ENCODE measurements around the gene OR10V1.

DNA sequence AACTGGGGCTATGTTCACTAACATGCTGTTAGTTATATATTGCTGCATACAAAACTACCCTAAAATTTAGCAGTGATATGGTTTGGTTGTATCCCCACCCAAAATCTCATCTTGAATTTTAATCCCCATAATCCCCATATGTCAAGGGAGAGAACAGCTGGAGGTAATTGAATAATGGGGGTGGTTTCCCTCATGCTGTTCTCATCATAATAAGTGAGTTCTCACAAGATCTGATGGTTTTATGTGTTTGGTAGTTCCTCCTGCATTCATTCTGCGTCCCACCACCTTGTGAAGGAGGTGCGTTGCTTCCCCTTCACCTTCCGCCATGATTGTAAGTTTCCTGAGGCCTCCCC is 34.9 kb downstream of the OR10V1 start:
- TF ChIP-seq POLR2A (IDR thresholded peaks at IDR 0.05; ENCODE audit: low read depth, low read length) (no peak), RFX5 (IDR thresholded peaks at IDR 0.05; ENCODE audit: low read depth, low read length) (no peak), ELK1 (IDR thresholded peaks at IDR 0.05; ENCODE audit: borderline replicate concordance, low read depth, low read length) (no peak), BHLHE40 (IDR thresholded peaks at IDR 0.05; ENCODE audit: low read depth, low read length) (no peak), NFE2L2 (IDR thresholded peaks at IDR 0.05; ENCODE audit: low read depth, low read length) (no peak)
- TF ChIP-seq, protein P1, sequence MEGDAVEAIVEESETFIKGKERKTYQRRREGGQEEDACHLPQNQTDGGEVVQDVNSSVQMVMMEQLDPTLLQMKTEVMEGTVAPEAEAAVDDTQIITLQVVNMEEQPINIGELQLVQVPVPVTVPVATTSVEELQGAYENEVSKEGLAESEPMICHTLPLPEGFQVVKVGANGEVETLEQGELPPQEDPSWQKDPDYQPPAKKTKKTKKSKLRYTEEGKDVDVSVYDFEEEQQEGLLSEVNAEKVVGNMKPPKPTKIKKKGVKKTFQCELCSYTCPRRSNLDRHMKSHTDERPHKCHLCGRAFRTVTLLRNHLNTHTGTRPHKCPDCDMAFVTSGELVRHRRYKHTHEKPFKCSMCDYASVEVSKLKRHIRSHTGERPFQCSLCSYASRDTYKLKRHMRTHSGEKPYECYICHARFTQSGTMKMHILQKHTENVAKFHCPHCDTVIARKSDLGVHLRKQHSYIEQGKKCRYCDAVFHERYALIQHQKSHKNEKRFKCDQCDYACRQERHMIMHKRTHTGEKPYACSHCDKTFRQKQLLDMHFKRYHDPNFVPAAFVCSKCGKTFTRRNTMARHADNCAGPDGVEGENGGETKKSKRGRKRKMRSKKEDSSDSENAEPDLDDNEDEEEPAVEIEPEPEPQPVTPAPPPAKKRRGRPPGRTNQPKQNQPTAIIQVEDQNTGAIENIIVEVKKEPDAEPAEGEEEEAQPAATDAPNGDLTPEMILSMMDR (conservative IDR thresholded peaks at IDR 0.05; ENCODE audit: low read depth, low read length), result no peak
- TF ChIP-seq, protein P2, sequence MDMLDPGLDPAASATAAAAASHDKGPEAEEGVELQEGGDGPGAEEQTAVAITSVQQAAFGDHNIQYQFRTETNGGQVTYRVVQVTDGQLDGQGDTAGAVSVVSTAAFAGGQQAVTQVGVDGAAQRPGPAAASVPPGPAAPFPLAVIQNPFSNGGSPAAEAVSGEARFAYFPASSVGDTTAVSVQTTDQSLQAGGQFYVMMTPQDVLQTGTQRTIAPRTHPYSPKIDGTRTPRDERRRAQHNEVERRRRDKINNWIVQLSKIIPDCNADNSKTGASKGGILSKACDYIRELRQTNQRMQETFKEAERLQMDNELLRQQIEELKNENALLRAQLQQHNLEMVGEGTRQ (IDR thresholded peaks at IDR 0.05; ENCODE audit: low read depth, low read length), result no peak
